Loucy (cell line): ENCODE data around the gene TBL1X.

ENCODE experiments used
- H2AFZ ChIP-seq: fragments of 200-600 bp; sonication (generic); 2 replicates; pipeline ENCODE4 v1.6.0; 2016; ENCODE audit warnings: antibody characterized with exemption, mild to moderate bottlenecking, low read length, moderate library complexity
- H3F3A ChIP-seq: fragments of 200-600 bp; 2 replicates; pipeline ENCODE4 v1.6.0; 2016; ENCODE audit warnings: antibody characterized with exemption, low read depth, mild to moderate bottlenecking
- H3K27me3 ChIP-seq: fragments of 200-600 bp; sonication (generic); 2 replicates; pipeline ENCODE4 v1.6.1; 2014; ENCODE audit warnings: low read length, mild to moderate bottlenecking; ENCODE audit not compliant: insufficient read depth, poor library complexity, severe bottlenecking
- H3K36me3 ChIP-seq: fragments of 200-600 bp; sonication (generic); 2 replicates; pipeline ENCODE4 v1.6.1; 2016; ENCODE audit warnings: low read length; ENCODE audit not compliant: insufficient read depth
- H3K4me1 ChIP-seq: fragments of 200-600 bp; sonication (generic); 2 replicates; pipeline ENCODE4 v1.5.1; 2014; ENCODE audit warnings: low read length, mild to moderate bottlenecking; ENCODE audit not compliant: insufficient read depth, poor library complexity, severe bottlenecking
- H3K4me2 ChIP-seq: fragments of 200-600 bp; sonication (generic); 2 replicates; pipeline ENCODE4 v1.6.0; 2014; ENCODE audit warnings: antibody characterized with exemption, low read length, low read depth, mild to moderate bottlenecking; ENCODE audit not compliant: poor library complexity, severe bottlenecking
- H3K4me3 ChIP-seq: fragments of 200-600 bp; sonication (generic); 2 replicates; pipeline ENCODE4 v1.5.1; 2014; ENCODE audit warnings: low read length, mild to moderate bottlenecking, mixed read lengths; ENCODE audit not compliant: poor library complexity, severe bottlenecking
- H3K79me2 ChIP-seq: fragments of 200-600 bp; sonication (generic); 2 replicates; pipeline ENCODE4 v1.6.1; 2014; ENCODE audit warnings: low read length; ENCODE audit not compliant: insufficient read depth
- H3K9ac ChIP-seq: fragments of 200-600 bp; sonication (generic); 2 replicates; pipeline ENCODE4 v1.6.0; 2014; ENCODE audit warnings: mild to moderate bottlenecking, low read depth, low read length, moderate library complexity; ENCODE audit not compliant: poor library complexity, severe bottlenecking
- H3K9me2 ChIP-seq: fragments of 200-600 bp; sonication (generic); replicated peaks from 2 replicates; pipeline ENCODE4 v1.6.1; 2016; ENCODE audit warnings: low read depth, low read length, mixed read lengths
- H3K9me3 ChIP-seq: fragments of 200-600 bp; sonication (generic); 2 replicates; pipeline ENCODE4 v1.6.1; 2014; ENCODE audit warnings: mild to moderate bottlenecking, antibody characterized with exemption, low read length, low read depth; ENCODE audit not compliant: insufficient read depth
- H4K20me1 ChIP-seq: fragments of 200-600 bp; sonication (generic); 2 replicates; pipeline ENCODE4 v1.6.0; 2014; ENCODE audit warnings: antibody characterized with exemption, low read length, mild to moderate bottlenecking; ENCODE audit not compliant: insufficient read depth, poor library complexity, severe bottlenecking
- EZH2phosphoT487 ChIP-seq: fragments of 200-600 bp; IDR thresholded peaks from 2 replicates; pipeline ENCODE4 v1.6.1; 2018; ENCODE audit warnings: antibody characterized with exemption, mild to moderate bottlenecking, moderate library complexity, borderline replicate concordance
- TF ChIP-seq, protein P1 (sequence below): fragments of 200-600 bp; sonication (generic); conservative IDR thresholded peaks from 2 replicates; pipeline ENCODE4 v1.5.1; 2014; ENCODE audit warnings: mild to moderate bottlenecking, antibody characterized with exemption, low read length

The TBL1X gene

DNA sequence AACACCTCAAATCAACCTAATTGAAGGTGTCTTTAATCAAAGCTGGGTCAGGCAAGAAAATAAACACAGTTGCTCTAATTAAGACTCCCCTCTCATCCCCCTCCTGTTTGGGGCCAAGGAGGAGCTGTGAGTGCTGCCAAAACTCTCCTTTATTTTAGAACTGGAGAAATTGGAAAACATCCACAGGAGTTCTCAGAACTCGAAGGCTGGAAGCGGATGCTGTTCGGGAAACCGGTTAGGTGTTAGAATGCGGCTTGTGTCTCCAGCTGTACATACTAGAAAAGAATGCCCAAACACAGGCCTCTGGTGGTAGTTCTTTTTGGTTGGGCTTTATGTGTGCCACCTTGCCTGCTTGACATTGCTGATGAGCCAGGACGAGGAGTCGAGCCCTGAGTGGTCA, 182.6 kb downstream of the TBL1X start:
- Histone ChIP-seq H3F3A (no peaks in the 10 kb centered on the region), H3K36me3 (no peaks in the 10 kb centered on the region), H3K9me2 (no peaks in the 10 kb centered on the region), H3K9ac (no peak overlapping the region), H3K27me3 (no peaks in the 10 kb centered on the region), H3K4me3 (no peak overlapping the region), H4K20me1 (no peaks in the 10 kb centered on the region), H3K9me3 (no peaks in the 10 kb centered on the region), H2AFZ (no peak overlapping the region), H3K4me1 (peaks cover 22% of the 10 kb centered on the region), H3K79me2 (peaks cover 3% of the 10 kb centered on the region; the same call in 1 of the 2 replicates), H3K4me2 (no peak overlapping the region)
- TF ChIP-seq EZH2phosphoT487, result no peak
- TF ChIP-seq, protein P1, sequence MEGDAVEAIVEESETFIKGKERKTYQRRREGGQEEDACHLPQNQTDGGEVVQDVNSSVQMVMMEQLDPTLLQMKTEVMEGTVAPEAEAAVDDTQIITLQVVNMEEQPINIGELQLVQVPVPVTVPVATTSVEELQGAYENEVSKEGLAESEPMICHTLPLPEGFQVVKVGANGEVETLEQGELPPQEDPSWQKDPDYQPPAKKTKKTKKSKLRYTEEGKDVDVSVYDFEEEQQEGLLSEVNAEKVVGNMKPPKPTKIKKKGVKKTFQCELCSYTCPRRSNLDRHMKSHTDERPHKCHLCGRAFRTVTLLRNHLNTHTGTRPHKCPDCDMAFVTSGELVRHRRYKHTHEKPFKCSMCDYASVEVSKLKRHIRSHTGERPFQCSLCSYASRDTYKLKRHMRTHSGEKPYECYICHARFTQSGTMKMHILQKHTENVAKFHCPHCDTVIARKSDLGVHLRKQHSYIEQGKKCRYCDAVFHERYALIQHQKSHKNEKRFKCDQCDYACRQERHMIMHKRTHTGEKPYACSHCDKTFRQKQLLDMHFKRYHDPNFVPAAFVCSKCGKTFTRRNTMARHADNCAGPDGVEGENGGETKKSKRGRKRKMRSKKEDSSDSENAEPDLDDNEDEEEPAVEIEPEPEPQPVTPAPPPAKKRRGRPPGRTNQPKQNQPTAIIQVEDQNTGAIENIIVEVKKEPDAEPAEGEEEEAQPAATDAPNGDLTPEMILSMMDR, result no peak

DNA sequence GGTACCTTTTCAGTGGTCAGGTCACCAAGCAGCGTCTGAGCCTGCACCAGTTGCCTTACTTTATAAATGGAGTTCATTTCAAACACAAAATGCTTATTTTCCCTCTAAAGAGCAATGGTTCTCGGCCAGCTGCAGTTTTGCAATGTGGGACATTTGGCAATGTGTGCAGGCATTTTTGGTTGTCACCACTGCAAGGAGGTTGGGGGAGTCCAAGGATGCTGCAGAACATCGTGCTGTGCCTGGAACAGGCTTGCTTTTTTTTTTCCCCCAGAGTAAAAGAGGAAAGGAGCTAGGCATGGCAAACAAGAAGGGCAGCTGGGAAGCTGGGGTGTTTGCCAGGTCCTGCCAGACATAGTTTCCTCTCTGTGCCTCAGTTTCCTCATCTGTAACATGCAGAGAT, 185.2 kb downstream of the TBL1X start:
- TF ChIP-seq, protein P1, result no peak
- no peak overlapping the region for H3K4me2 ChIP-seq
- no peak overlapping the region for H3K4me3 ChIP-seq
- no peaks in the 10 kb centered on the region for H3K9me2 ChIP-seq
- H3K27me3 ChIP-seq, result no peaks in the 10 kb centered on the region
- H3K9ac ChIP-seq, result no peak overlapping the region
- H3K79me2 ChIP-seq, result 0 out of 2 replicates have a peak, but pooled peaks cover 2% of the 10 kb centered on the region
- no peaks in the 10 kb centered on the region for H3F3A ChIP-seq
- H4K20me1 ChIP-seq, result no peaks in the 10 kb centered on the region
- H2AFZ ChIP-seq, result no peak overlapping the region
- H3K9me3 ChIP-seq, result no peaks in the 10 kb centered on the region
- no peaks in the 10 kb centered on the region for H3K4me1 ChIP-seq
- H3K36me3 ChIP-seq, result peaks cover 3% of the 10 kb centered on the region; the same call in 1 of the 2 replicates

DNA sequence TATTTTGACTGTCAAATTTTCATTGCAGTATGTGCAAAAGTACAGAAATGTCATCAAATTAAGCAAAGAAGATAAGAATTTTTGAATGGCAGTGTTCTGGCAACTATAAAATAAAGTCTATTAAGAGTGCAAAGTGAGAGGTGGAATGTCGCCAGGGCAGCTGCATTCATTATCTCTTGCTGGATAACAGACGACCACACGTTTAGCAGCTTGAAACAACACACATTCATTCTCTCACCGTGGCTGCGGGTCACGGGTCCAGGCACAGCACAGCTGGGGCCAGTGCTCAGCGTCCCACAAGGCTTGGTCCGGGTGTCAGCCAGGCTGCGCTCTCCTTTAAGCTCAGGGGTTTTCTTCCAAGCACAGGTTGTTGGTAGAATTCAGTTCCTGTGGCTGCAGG, 186.9 kb downstream of the TBL1X start:
- no peak for TF ChIP-seq EZH2phosphoT487
- TF ChIP-seq, protein P1, result no peak
- no peak overlapping the region for H2AFZ ChIP-seq
- H3K4me2 ChIP-seq, result no peak overlapping the region

More for the DNA sequence above, 186.9 kb downstream of the TBL1X start:
- no peaks in the 10 kb centered on the region for H3K79me2 ChIP-seq
- H3K27me3 ChIP-seq, result no peaks in the 10 kb centered on the region
- no peaks in the 10 kb centered on the region for H3F3A ChIP-seq
- H3K4me3 ChIP-seq, result no peak overlapping the region
- no peaks in the 10 kb centered on the region for H3K4me1 ChIP-seq
- H3K9me3 ChIP-seq, result no peaks in the 10 kb centered on the region
- H3K9me2 ChIP-seq, result no peaks in the 10 kb centered on the region
- H4K20me1 ChIP-seq, result no peaks in the 10 kb centered on the region
- H3K36me3 ChIP-seq, result peaks cover 3% of the 10 kb centered on the region; the same call in 1 of the 2 replicates
- H3K9ac ChIP-seq, result no peak overlapping the region
